CD4-positive, alpha-beta T cell (primary cell): ENCODE results near the gene BTBD16. TPM values are rescaled to one million over a fixed set of nuclear protein-coding genes. Genes with fewer than 3 reads are reported as not detected.

ENCODE experiments used
- ATAC-seq: fragments of 200-7000 bp; cut with Tn5 transposase; one replicate; pipeline ENCODE4 v1.10.0; 2022; ENCODE audit warnings: mild to moderate bottlenecking; ENCODE audit not compliant: poor library complexity
- CTCF ChIA-PET: fragments of 350-600 bp; sonication (Branson Sonifier 250); formaldehyde crosslinking; loops from one replicate; lab custom pipeline; 2021; ENCODE audit warnings: antibody characterized with exemption, inconsistent platforms; lab: Charles Lee
- POLR2A ChIA-PET: fragments of 350-600 bp; sonication (Branson Sonifier 250); formaldehyde crosslinking; loops from one replicate; lab custom pipeline; 2021; ENCODE audit warnings: antibody characterized with exemption, inconsistent platforms; lab: Charles Lee
- DNase-seq, 14 experiments: peaks; one replicate each; pipeline ENCODE4 v3.0.0-alpha.2; 2013 to 2020; ENCODE audit warnings: mixed read lengths in 2 of 14
- H3K27ac ChIP-seq, 2 donors: one replicate each; pipeline versions ENCODE4 v1.5.1 to v1.7.0; 2013; ENCODE audit warnings: low read length in 2 of 2, low read depth in 1 of 2, mild to moderate bottlenecking in 1 of 2
- H3K27me3 ChIP-seq, 2 experiments: 1 replicate in 1 of 2; 2 replicates in 1 of 2; pipeline versions ENCODE4 v1.6.1 to v1.7.0; 2013; ENCODE audit warnings: low read length in 2 of 2, control low read depth in 1 of 2, mild to moderate bottlenecking in 1 of 2, moderate library complexity in 1 of 2; ENCODE audit not compliant: insufficient read depth in 2 of 2, control insufficient read depth in 1 of 2
- H3K36me3 ChIP-seq: one replicate; pipeline ENCODE4 v1.6.1; 2013; ENCODE audit warnings: low read length, control low read depth; ENCODE audit not compliant: insufficient read depth
- H3K4me1 ChIP-seq: one replicate; pipeline ENCODE4 v1.6.1; 2013; ENCODE audit warnings: low read length, control low read depth; ENCODE audit not compliant: insufficient read depth
- H3K4me3 ChIP-seq: one replicate; pipeline ENCODE4 v1.5.1; 2013; ENCODE audit warnings: mild to moderate bottlenecking, low read length, moderate library complexity
- H3K9me3 ChIP-seq, 2 experiments: 1 replicate in 1 of 2; 2 replicates in 1 of 2; pipeline versions ENCODE4 v1.6.1 to v1.7.0; 2013; ENCODE audit warnings: low read length in 2 of 2, mild to moderate bottlenecking in 2 of 2, control low read depth in 1 of 2, moderate library complexity in 1 of 2; ENCODE audit not compliant: control insufficient read depth in 1 of 2, insufficient read depth in 1 of 2
- H3K27ac Mint-ChIP-seq: one replicate; pipeline ENCODE4 v1.8.0; 2020; ENCODE audit warnings: mixed read lengths
- H3K27me3 Mint-ChIP-seq: one replicate; pipeline ENCODE4 v1.8.0; 2021; ENCODE audit warnings: mixed read lengths
- H3K36me3 Mint-ChIP-seq: one replicate; pipeline ENCODE4 v1.8.0; 2021; ENCODE audit warnings: low read depth, mixed read lengths
- H3K4me1 Mint-ChIP-seq: one replicate; pipeline ENCODE4 v1.8.0; 2021; ENCODE audit warnings: low read depth, mixed read lengths
- H3K4me3 Mint-ChIP-seq: one replicate; pipeline ENCODE4 v1.8.0; 2020; ENCODE audit warnings: mild to moderate bottlenecking, mixed read lengths
- H3K9me3 Mint-ChIP-seq: one replicate; pipeline ENCODE4 v1.8.0; 2020; ENCODE audit warnings: mixed read lengths
- intact Hi-C, 2 experiments: fragments of 100-400 bp; cut with DNase I in 1 of 2; cut with micrococcal nuclease in 1 of 2; formaldehyde crosslinking; loops; one replicate each; pipeline versions ENCODE4 v1.15.1 to v1.9.0; 2023 to 2025; cut with DNase I, micrococcal nuclease
- total RNA-seq, 174 experiments: library from RNA in 2 of 174; stranded (reverse) in 2 of 174; gene quantifications; one replicate each; pipeline ENCODE4 v1.2.3 and lab custom pipeline; 2021 to 2026
- TF ChIP-seq, protein P1 (sequence below): fragments of 200-600 bp; IDR thresholded peaks from one replicate; pipeline ENCODE4 v1.8.0; 2022; ENCODE audit warnings: antibody characterized with exemption, mild to moderate bottlenecking

The BTBD16 gene
- total RNA-seq, 2 experiments from 2014 or later, result not detected

DNA sequence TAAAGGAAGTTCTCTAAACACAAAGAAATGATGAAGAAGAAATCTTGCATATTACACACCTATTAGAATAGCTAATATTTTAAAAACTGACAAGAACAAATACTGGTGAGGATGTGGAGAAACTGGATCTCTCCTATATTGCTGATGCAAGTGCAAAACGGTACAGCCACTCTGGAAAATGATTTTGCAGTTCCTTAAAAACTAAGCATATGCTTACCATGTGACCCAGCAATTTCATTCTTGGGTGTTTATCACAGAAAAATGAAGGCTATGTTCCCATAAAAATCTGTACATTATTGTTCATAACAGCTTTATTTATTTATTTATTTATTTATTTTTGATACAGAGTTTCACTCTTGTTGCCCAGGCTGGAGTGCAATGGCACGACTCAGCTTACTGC is 88.5 kb downstream of the BTBD16 start:
- H3K9me3 ChIP-seq, result peaks cover 0 to 9% of the 10 kb centered on the region in 2 experiments
- no peaks in the 10 kb centered on the region for H3K4me1 ChIP-seq
- no peak overlapping the region for H3K4me3 Mint-ChIP-seq
- no peaks in the 10 kb centered on the region for H3K4me1 Mint-ChIP-seq
- no peak overlapping the region for H3K27ac Mint-ChIP-seq
- TF ChIP-seq, protein P1, sequence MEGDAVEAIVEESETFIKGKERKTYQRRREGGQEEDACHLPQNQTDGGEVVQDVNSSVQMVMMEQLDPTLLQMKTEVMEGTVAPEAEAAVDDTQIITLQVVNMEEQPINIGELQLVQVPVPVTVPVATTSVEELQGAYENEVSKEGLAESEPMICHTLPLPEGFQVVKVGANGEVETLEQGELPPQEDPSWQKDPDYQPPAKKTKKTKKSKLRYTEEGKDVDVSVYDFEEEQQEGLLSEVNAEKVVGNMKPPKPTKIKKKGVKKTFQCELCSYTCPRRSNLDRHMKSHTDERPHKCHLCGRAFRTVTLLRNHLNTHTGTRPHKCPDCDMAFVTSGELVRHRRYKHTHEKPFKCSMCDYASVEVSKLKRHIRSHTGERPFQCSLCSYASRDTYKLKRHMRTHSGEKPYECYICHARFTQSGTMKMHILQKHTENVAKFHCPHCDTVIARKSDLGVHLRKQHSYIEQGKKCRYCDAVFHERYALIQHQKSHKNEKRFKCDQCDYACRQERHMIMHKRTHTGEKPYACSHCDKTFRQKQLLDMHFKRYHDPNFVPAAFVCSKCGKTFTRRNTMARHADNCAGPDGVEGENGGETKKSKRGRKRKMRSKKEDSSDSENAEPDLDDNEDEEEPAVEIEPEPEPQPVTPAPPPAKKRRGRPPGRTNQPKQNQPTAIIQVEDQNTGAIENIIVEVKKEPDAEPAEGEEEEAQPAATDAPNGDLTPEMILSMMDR, result no peak
- ATAC-seq (no peak), DNase-seq (no peak)
- H3K27me3 ChIP-seq, result no peaks in the 10 kb centered on the region
- peaks cover 4% of the 10 kb centered on the region for H3K27me3 Mint-ChIP-seq
- CTCF ChIA-PET, result no interaction called here
- H3K36me3 Mint-ChIP-seq, result no peaks in the 10 kb centered on the region
- H3K27ac ChIP-seq, result no peak overlapping the region
- intact Hi-C loops, result no loop called here
- POLR2A ChIA-PET, result no interaction called here
- peaks cover 9% of the 10 kb centered on the region for H3K9me3 Mint-ChIP-seq
- H3K4me3 ChIP-seq, result no peak overlapping the region
- H3K36me3 ChIP-seq, result no peaks in the 10 kb centered on the region

DNA sequence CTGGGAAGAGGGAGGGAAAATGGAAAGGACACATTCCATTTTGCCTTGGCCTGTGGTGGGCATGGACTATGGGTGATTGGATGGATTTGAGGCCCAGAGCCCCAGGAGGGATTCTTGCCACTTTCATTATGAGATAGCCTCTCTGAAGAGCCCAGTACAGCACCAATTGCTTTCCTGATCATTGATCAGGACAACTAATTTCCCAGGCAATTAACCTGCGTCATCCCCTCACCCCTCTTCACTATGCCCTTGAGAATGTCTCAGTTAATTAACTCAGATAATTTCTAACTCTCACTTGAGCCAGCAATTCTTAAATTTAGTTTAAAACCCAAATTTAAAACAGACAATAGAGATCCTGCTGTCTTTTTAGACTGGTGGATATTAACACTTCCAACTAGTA is 90.0 kb downstream of the BTBD16 start:
- no peaks in the 10 kb centered on the region for H3K36me3 Mint-ChIP-seq
- H3K27ac ChIP-seq, result no peak overlapping the region
- H3K4me1 Mint-ChIP-seq, result no peaks in the 10 kb centered on the region
- H3K4me3 ChIP-seq, result no peak overlapping the region
- ATAC-seq (no peak), DNase-seq (no peak)
- H3K27me3 ChIP-seq, result no peaks in the 10 kb centered on the region
- H3K36me3 ChIP-seq, result no peaks in the 10 kb centered on the region
- no peak overlapping the region for H3K4me3 Mint-ChIP-seq
- TF ChIP-seq, protein P1, result no peak
- no peak overlapping the region for H3K27ac Mint-ChIP-seq
- peaks cover 9% of the 10 kb centered on the region for H3K9me3 Mint-ChIP-seq
- peaks cover 4% of the 10 kb centered on the region for H3K27me3 Mint-ChIP-seq
- H3K9me3 ChIP-seq, result peaks cover 0 to 9% of the 10 kb centered on the region in 2 experiments
- POLR2A ChIA-PET, result interaction anchor here (0.6 kb wide), 1 partner anchor 17 kb away, joined by 3 read pairs; no protein-coding TSS in a partner anchor
- intact Hi-C loops, result no loop called here
- H3K4me1 ChIP-seq, result no peaks in the 10 kb centered on the region
- CTCF ChIA-PET, result no interaction called here

DNA sequence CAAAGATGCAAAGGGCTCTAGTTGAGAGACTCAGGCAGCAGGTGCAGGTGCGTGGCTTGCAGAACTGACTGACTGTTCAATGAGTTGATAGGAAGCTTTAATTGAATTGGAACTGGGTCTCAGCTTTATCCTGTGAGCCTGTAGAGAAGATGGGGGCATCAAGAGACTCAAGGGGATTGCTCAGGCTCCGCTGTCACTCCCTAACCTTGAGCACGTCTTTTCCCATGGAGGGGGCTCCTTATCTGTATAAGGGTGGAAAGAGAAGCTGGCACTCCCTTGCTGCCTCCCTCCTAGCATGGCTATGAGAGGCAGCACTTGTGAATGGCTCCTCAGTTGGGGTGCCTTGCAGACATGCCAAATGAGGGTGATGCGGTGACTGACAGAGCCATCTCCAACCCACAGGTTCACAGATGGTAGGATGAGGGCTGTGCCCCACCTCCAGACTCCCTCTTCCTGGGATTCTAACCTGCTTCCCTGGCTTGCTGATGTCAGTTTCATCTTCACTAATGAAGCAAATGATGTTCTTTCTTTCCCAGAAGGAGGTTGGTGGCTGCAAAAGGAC is 91.0 kb downstream of the BTBD16 start:
- Histone ChIP-seq H3K9me3 (peaks cover 0 to 9% of the 10 kb centered on the region in 2 experiments), H3K4me3 (no peak overlapping the region), H3K36me3 (no peaks in the 10 kb centered on the region), H3K27me3 (no peaks in the 10 kb centered on the region), H3K27ac (no peak overlapping the region), H3K4me1 (no peaks in the 10 kb centered on the region)
- intact Hi-C loops, result no loop called here
- Mint-ChIP-seq H3K27me3 (peaks cover 4% of the 10 kb centered on the region), H3K4me1 (no peaks in the 10 kb centered on the region), H3K27ac (no peak overlapping the region), H3K36me3 (no peaks in the 10 kb centered on the region), H3K9me3 (peaks cover 9% of the 10 kb centered on the region), H3K4me3 (no peak overlapping the region)
- ChIA-PET POLR2A (no interaction called here), CTCF (no interaction called here)
- no peak for DNase-seq
- no peak for ATAC-seq
- TF ChIP-seq, protein P1, result no peak
